Immature natural killer cell (primary cell): ENCODE results near the gene FTSJ1. TPM values are rescaled to one million over a fixed set of nuclear protein-coding genes. Genes with fewer than 3 reads are reported as not detected.
A peak's percentile ranks its signal among the peaks of the same experiment; 100 is the strongest.

Source experiments
- DNase-seq, 3 donors: peaks; one replicate each; pipeline ENCODE4 v3.0.0; 2022; ENCODE audit warnings: mixed read lengths in 1 of 3
- H3K27ac Mint-ChIP-seq, 6 donors: one replicate each; pipeline ENCODE4 v1.8.0; 2020; ENCODE audit warnings: mixed read lengths in 6 of 6, mild to moderate bottlenecking in 5 of 6, inconsistent platforms in 4 of 6, moderate library complexity in 3 of 6
- H3K27me3 Mint-ChIP-seq, 3 donors: one replicate each; pipeline ENCODE4 v1.8.0; 2020 to 2021; ENCODE audit warnings: low read depth in 3 of 3, mild to moderate bottlenecking in 3 of 3, mixed read lengths in 3 of 3, moderate library complexity in 3 of 3, inconsistent platforms in 1 of 3
- H3K36me3 Mint-ChIP-seq, 3 donors: one replicate each; pipeline ENCODE4 v1.8.0; 2020; ENCODE audit warnings: mixed read lengths in 3 of 3, inconsistent platforms in 2 of 3, mild to moderate bottlenecking in 2 of 3
- H3K4me1 Mint-ChIP-seq, 2 donors: one replicate each; pipeline ENCODE4 v1.8.0; 2020; ENCODE audit warnings: inconsistent platforms in 2 of 2, mild to moderate bottlenecking in 2 of 2, mixed read lengths in 2 of 2, moderate library complexity in 1 of 2
- H3K4me3 Mint-ChIP-seq, 5 donors: one replicate each; pipeline ENCODE4 v1.8.0; 2020; ENCODE audit warnings: mild to moderate bottlenecking in 5 of 5, mixed read lengths in 5 of 5, inconsistent platforms in 3 of 5, moderate library complexity in 3 of 5
- H3K9me3 Mint-ChIP-seq, 6 donors: one replicate each; pipeline ENCODE4 v1.8.0; 2020; ENCODE audit warnings: mild to moderate bottlenecking in 6 of 6, mixed read lengths in 6 of 6, inconsistent platforms in 4 of 6, moderate library complexity in 3 of 6
- polyA plus RNA-seq, 3 donors: library from polyadenylated mRNA; unstranded; fragments of 300-500 nt; fragmentation: Illumina TruSeq; gene quantifications; one replicate each; pipeline ENCODE4 v1.2.3, GENCODE V29; 2021

The FTSJ1 gene
- polyA plus RNA-seq, 3 donors from 2014 or later, result 73.5 to 115 (median 85.0) TPM

GRCh38 chrX:48474127-48474526, 1.9 kb upstream of the FTSJ1 start:
- no peak overlapping the region for H3K27ac Mint-ChIP-seq
- no peak for DNase-seq

DNA sequence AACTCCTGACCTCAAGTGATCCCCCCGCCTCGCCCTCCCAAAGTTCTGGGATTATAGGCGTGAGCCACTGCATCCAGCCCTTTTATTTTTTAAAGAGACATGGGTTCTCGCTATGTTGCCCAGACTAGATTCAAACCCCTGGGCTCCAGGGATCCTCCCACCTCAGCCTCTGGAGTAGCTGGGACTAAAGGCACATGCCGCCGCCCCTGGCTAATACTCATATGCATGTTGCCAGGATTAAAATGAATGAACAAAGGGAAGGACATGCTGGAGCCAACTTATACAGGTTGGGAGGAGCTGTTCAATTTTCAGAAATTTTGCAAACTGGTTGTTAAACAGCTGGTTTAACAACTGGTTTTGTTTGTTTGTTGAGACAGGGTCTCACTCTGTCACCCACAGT, 1.4 kb upstream of the FTSJ1 start:
- Mint-ChIP-seq H3K27me3 (peaks cover 0 to 13% (median 1%) of the 10 kb centered on the region in 3 donors), H3K4me1 (peaks cover 30 to 32% of the 10 kb centered on the region in 2 donors), H3K36me3 (peaks cover 0 to 4% (median 0%) of the 10 kb centered on the region in 3 donors), H3K27ac (no peak overlapping the region), H3K9me3 (no peaks in the 10 kb centered on the region), H3K4me3 (peak overlapping the region in 1 of 5 donors; percentile 92)
- DNase-seq, result no peak

More at GRCh38 chrX:48474127-48474526, 1.9 kb upstream of the FTSJ1 start:
- Mint-ChIP-seq H3K36me3 (peaks cover 0 to 1% (median 0%) of the 10 kb centered on the region in 3 donors), H3K4me1 (peaks cover 34 to 35% of the 10 kb centered on the region in 2 donors), H3K4me3 (no peak overlapping the region), H3K27me3 (peaks cover 0 to 13% (median 1%) of the 10 kb centered on the region in 3 donors), H3K9me3 (no peaks in the 10 kb centered on the region)

- DNase-seq, result no peak
Observed at GRCh38 chrX:48475296-48475695, 703 bp upstream of the FTSJ1 start.

DNA sequence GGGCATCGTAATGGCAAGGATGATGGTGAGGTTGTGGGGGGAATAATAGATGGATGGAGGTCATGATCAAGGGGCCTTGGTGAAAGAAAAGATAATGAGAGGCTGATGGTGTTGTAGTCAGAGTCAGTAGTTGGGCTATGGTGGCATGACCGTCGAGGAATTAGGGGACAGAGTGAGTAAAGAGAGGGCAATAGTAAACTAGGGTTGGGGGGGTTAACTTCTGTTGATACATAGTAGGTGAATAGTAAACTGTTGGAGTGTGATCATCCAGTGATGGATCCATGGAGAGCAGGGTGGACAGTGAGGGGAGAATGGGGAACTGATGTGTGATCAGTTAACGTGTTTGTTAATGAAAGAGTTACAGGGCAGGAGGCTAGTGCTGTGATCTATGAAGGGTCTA, 920 bp downstream of the FTSJ1 start:
- DNase-seq, result no peak
- peaks cover 0 to 4% (median 0%) of the 10 kb centered on the region in 3 donors for H3K36me3 Mint-ChIP-seq
- peaks cover 0 to 11% (median 1%) of the 10 kb centered on the region in 3 donors for H3K27me3 Mint-ChIP-seq
- peak overlapping the region; percentile 72 to 92 (median 86) for H3K4me3 Mint-ChIP-seq
- no peaks in the 10 kb centered on the region for H3K9me3 Mint-ChIP-seq
- H3K4me1 Mint-ChIP-seq, result peaks cover 26 to 28% of the 10 kb centered on the region in 2 donors
- H3K27ac Mint-ChIP-seq, result peak overlapping the region; percentile 75 to 96 (median 92)

More at GRCh38 chrX:48475296-48475695, 703 bp upstream of the FTSJ1 start:
- peaks cover 0 to 11% (median 1%) of the 10 kb centered on the region in 3 donors for H3K27me3 Mint-ChIP-seq
- H3K4me1 Mint-ChIP-seq, result peaks cover 26 to 28% of the 10 kb centered on the region in 2 donors
- H3K27ac Mint-ChIP-seq, result peak overlapping the region; percentile 75 to 96 (median 92)
- peak overlapping the region; percentile 72 to 92 (median 86) for H3K4me3 Mint-ChIP-seq
- peaks cover 0 to 4% (median 0%) of the 10 kb centered on the region in 3 donors for H3K36me3 Mint-ChIP-seq
- no peaks in the 10 kb centered on the region for H3K9me3 Mint-ChIP-seq

DNA sequence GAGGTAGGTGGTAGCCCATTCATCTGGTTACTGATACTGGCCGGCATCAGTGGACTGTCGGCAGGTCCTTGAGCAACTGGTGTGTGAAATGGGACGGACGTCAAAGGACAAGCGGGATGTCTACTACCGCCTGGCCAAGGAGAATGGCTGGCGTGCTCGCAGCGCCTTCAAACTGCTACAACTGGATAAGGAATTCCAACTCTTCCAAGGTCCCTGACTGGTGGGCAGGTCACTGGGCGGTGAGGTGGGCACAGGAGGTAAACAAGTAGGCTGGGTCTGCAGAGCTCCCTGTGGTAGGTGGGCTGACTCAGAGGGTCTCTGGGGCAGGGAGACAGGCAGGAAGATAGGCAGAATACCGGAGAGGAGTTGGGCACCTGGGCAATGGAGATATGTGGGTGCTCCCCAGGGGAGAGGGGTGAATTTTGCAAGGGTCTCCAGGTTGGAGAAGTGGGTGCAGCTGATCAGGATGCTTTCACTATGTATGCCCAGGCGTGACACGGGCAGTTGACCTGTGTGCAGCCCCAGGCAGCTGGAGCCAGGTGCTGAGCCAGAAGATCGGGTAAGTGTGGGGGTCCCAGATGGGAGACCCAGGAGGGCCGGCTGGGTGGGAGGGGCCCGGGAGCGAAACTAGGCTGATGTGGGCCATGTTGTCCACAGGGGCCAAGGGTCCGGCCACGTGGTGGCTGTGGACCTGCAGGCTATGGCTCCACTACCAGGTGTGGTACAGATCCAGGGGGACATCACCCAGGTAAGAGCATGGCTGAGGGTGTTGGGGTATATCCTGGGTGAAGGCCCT, 2.2 kb downstream of the FTSJ1 start:
- no peaks in the 10 kb centered on the region for H3K9me3 Mint-ChIP-seq
- no peak for DNase-seq
- peaks cover 26 to 28% of the 10 kb centered on the region in 2 donors for H3K4me1 Mint-ChIP-seq
- H3K36me3 Mint-ChIP-seq, result peaks cover 0 to 9% (median 4%) of the 10 kb centered on the region in 3 donors
- peaks cover 0 to 9% (median 1%) of the 10 kb centered on the region in 3 donors for H3K27me3 Mint-ChIP-seq
- H3K27ac Mint-ChIP-seq, result peak overlapping the region in 2 of 6 donors; percentile 40 to 75
- H3K4me3 Mint-ChIP-seq, result no peak overlapping the region

DNA sequence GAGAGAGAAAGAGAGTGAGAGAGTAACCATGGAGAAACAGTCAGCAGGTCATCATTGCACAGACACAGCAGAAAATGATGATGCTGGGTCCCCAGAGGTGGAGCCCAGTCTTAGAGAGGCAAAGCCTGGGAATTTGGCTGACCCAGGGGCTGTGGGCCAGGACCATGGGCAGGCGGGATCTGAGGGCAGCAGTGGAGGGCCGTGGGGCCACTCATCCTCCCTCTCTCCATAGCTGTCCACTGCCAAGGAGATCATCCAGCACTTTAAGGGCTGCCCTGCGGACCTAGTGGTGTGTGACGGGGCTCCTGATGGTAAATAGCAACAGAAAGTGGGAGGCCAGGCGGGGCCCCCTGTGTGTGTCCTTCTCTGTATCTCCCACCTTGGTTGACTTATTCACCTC, 2.8 kb downstream of the FTSJ1 start:
- Mint-ChIP-seq H3K27me3 (peaks cover 0 to 9% (median 1%) of the 10 kb centered on the region in 3 donors), H3K4me3 (peak overlapping the region in 1 of 5 donors; percentile 4), H3K27ac (no peak overlapping the region), H3K4me1 (peaks cover 26 to 28% of the 10 kb centered on the region in 2 donors), H3K36me3 (peaks cover 0 to 9% (median 4%) of the 10 kb centered on the region in 3 donors), H3K9me3 (no peaks in the 10 kb centered on the region)
- no peak for DNase-seq

DNA sequence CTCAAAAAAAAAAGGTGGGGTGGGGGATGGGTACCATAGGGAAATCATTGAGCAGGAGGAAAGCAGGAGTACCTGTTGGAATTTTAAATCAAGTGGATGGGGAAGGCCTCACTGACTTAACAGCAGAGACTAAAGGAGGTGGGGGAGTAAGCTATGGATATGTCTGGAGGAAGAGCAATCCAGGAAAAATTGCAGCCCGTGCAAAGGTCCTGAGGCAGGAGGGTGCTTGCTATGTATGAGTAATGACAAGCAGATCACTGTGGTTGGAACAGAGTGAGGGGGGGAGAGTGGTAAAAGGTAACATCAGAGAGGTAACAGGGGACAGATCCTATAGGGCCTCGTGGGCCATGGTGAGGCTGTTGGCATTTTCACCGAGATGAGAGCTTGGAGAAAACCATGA, 4.1 kb downstream of the FTSJ1 start:
- Mint-ChIP-seq H3K27me3 (peaks cover 1 to 9% (median 2%) of the 10 kb centered on the region in 3 donors), H3K4me1 (peaks cover 23 to 26% of the 10 kb centered on the region in 2 donors), H3K4me3 (no peak overlapping the region), H3K36me3 (peaks cover 0 to 9% (median 4%) of the 10 kb centered on the region in 3 donors), H3K27ac (peak overlapping the region in 1 of 6 donors; percentile 46), H3K9me3 (no peaks in the 10 kb centered on the region)
- no peak for DNase-seq

DNA sequence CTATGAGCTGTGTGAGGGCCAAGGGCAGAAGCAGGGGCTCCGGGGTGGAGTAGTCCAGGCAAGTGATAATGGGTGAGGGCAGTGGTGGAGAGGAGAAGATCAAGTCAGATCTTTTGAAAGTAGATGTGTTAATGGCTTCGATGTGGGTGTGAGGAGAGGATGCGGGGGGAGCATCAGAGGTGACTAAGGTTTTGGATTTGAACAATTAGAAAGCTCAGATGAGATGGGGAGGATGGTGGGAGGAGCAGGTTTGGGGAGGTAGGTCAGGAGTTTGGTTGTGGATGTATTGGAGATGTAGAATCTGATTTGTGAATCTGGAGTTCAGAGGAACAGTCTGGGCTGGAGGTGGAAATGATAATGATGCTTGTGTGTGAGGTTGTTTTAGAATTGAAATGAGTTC, 4.6 kb downstream of the FTSJ1 start:
- peak overlapping the region in 2 of 6 donors; percentile 22 to 46 for H3K27ac Mint-ChIP-seq
- H3K36me3 Mint-ChIP-seq, result peaks cover 0 to 9% (median 4%) of the 10 kb centered on the region in 3 donors
- H3K4me1 Mint-ChIP-seq, result peaks cover 18 to 23% of the 10 kb centered on the region in 2 donors
- no peak overlapping the region for H3K4me3 Mint-ChIP-seq
- DNase-seq, result no peak
- H3K9me3 Mint-ChIP-seq, result no peaks in the 10 kb centered on the region
- peaks cover 1 to 9% (median 2%) of the 10 kb centered on the region in 3 donors for H3K27me3 Mint-ChIP-seq

- Mint-ChIP-seq H3K9me3 (no peaks in the 10 kb centered on the region), H3K4me1 (peaks cover 8 to 12% of the 10 kb centered on the region in 2 donors), H3K27me3 (peaks cover 3 to 8% (median 5%) of the 10 kb centered on the region in 3 donors), H3K27ac (no peak overlapping the region), H3K4me3 (no peak overlapping the region), H3K36me3 (peaks cover 0 to 9% (median 4%) of the 10 kb centered on the region in 3 donors)
- DNase-seq, result no peak
Observed at GRCh38 chrX:48482526-48482925, 6.5 kb downstream of the FTSJ1 start.

DNA sequence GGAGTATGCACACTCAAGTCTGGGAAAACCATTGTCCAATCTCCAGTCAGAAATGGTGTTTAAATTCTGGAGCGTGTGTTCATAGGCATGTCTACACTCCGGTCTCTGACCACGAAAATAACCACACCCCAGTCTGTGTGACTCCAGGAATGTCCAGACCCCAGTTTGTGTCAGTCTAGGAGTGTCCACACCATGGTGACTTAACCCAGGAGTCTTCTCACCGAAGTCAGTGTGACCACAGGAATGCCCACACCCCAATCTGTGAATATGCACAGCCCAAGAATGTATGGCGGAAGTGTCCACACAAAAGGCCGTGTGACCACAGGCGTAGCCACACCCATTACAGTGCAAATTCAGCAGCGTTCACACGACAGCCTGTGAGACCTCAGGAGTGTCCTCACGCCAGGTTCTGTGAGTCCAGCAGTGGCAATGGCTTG, 11.4 kb downstream of the FTSJ1 start:
- Mint-ChIP-seq H3K9me3 (no peaks in the 10 kb centered on the region), H3K27ac (peak overlapping the region; percentile 84 to 91 (median 87)), H3K4me1 (peaks cover 20% of the 10 kb centered on the region in 2 donors), H3K4me3 (peak overlapping the region; percentile 16 to 69 (median 47)), H3K36me3 (peaks cover 0 to 6% (median 0%) of the 10 kb centered on the region in 3 donors), H3K27me3 (peaks cover 3 to 6% (median 5%) of the 10 kb centered on the region in 3 donors)
- DNase-seq, result peak; percentile 38 to 45 (median 40)

DNA sequence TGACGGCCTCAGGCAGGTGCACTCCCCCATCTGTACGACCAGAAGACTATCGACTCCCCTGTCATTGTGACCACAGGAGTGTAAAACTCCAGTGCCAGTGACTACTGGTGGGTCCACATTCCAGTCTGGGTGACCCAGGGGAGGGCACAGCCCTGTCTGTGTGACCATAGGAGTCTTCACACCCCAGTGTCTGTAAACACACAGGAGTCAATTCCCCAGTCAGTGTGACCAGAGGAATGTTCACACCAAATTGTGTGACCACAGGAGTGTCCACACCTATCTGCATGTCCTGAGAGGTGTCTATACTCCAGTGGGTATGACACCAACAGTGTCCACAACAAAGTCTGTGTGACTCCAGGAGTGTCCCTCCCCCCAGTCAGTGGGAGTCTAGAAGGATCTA, 12.0 kb downstream of the FTSJ1 start:
- peaks cover 5 to 6% (median 5%) of the 10 kb centered on the region in 3 donors for H3K27me3 Mint-ChIP-seq
- peaks cover 20% of the 10 kb centered on the region in 2 donors for H3K4me1 Mint-ChIP-seq
- peaks cover 0 to under 1% (median 0%) of the 10 kb centered on the region in 3 donors for H3K36me3 Mint-ChIP-seq
- H3K27ac Mint-ChIP-seq, result peak overlapping the region; percentile 84 to 91 (median 87)
- no peak for DNase-seq
- peak overlapping the region in 4 of 5 donors; percentile 16 to 69 (median 47) for H3K4me3 Mint-ChIP-seq
- no peaks in the 10 kb centered on the region for H3K9me3 Mint-ChIP-seq

GRCh38 chrX:48489296-48489695, 13.3 kb downstream of the FTSJ1 start:
- no peak overlapping the region for H3K27ac Mint-ChIP-seq
- peaks cover 20% of the 10 kb centered on the region in 2 donors for H3K4me1 Mint-ChIP-seq
- no peak overlapping the region for H3K4me3 Mint-ChIP-seq
- H3K9me3 Mint-ChIP-seq, result no peaks in the 10 kb centered on the region
- peaks cover 5 to 8% (median 6%) of the 10 kb centered on the region in 3 donors for H3K27me3 Mint-ChIP-seq
- DNase-seq, result no peak
- H3K36me3 Mint-ChIP-seq, result no peaks in the 10 kb centered on the region

GRCh38 chrX:48489892-48490291, 13.9 kb downstream of the FTSJ1 start:
- Mint-ChIP-seq H3K36me3 (no peaks in the 10 kb centered on the region), H3K27ac (no peak overlapping the region), H3K27me3 (peaks cover 5 to 9% (median 8%) of the 10 kb centered on the region in 3 donors), H3K9me3 (no peaks in the 10 kb centered on the region), H3K4me3 (no peak overlapping the region), H3K4me1 (peaks cover 20% of the 10 kb centered on the region in 2 donors)
- DNase-seq, result no peak

GRCh38 chrX:48490661-48491060, 14.7 kb downstream of the FTSJ1 start:
- Mint-ChIP-seq H3K27me3 (peaks cover 5 to 7% (median 7%) of the 10 kb centered on the region in 3 donors), H3K36me3 (no peaks in the 10 kb centered on the region), H3K4me3 (no peak overlapping the region), H3K27ac (no peak overlapping the region), H3K4me1 (peaks cover 20% of the 10 kb centered on the region in 2 donors), H3K9me3 (no peaks in the 10 kb centered on the region)
- DNase-seq, result no peak
